Gastrocnemius medialis (tissue), 4 donors: Measurements from ENCODE around the gene DCTN2.

ENCODE experiments used
- CTCF ChIP-seq, 5 experiments: fragments of 450-650 bp in 3 of 5; fragments of 200-600 bp in 2 of 5; sonication (generic) in 2 of 5; IDR thresholded peaks in 4 of 5; conservative IDR thresholded peaks in 1 of 5; 1 replicate in 4 of 5; 2 replicates in 1 of 5; pipeline ENCODE4 v1.5.1; 2016 to 2019; ENCODE audit warnings: antibody characterized with exemption in 5 of 5, mild to moderate bottlenecking in 3 of 5, moderate library complexity in 3 of 5
- POLR2A ChIP-seq, 2 donors: fragments of 450-650 bp; IDR thresholded peaks; one replicate each; pipeline ENCODE4 v1.6.1; 2017; ENCODE audit warnings: antibody characterized with exemption in 2 of 2, mild to moderate bottlenecking in 2 of 2, moderate library complexity in 2 of 2

- TF ChIP-seq CTCF (IDR thresholded peaks at IDR 0.05 in 4 of 5, conservative IDR thresholded peaks at IDR 0.05 in 1 of 5) (no peak), POLR2A (IDR thresholded peaks at IDR 0.05) (no peak)
Measured at GRCh38 chr12:57548013-57548315, 972 bp upstream of the DCTN2 start.
